GM19397 (cell line): ENCODE data around the gene SLC7A10.

ENCODE experiments used
- ATAC-seq: cut with Tn5 transposase; IDR thresholded peaks from one replicate; pipeline ENCODE4 v1.9.1; 2021; ENCODE audit warnings: mild to moderate bottlenecking, moderate library complexity; ENCODE audit not compliant: unreplicated experiment

The SLC7A10 gene

DNA sequence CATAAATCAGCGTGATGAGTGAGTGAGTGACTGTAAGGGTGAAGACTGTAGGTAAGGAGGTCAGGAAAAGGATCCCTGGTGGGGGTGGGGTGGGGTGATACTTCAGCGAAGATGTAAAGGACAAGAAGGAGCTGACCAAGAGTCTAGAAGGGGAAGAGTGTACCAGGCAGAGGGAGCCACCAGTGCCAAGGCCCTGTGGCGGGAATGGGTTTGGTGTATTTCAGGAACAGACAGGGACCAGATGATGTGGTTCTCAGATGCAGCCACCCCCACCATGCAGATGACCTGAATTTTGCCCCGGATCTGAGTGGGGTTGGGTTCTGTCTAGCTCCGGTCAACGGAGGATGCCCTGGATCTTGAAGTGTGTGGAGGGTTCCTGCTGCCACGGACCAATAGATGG is 30.1 kb upstream of the SLC7A10 start:
- no peak for ATAC-seq

DNA sequence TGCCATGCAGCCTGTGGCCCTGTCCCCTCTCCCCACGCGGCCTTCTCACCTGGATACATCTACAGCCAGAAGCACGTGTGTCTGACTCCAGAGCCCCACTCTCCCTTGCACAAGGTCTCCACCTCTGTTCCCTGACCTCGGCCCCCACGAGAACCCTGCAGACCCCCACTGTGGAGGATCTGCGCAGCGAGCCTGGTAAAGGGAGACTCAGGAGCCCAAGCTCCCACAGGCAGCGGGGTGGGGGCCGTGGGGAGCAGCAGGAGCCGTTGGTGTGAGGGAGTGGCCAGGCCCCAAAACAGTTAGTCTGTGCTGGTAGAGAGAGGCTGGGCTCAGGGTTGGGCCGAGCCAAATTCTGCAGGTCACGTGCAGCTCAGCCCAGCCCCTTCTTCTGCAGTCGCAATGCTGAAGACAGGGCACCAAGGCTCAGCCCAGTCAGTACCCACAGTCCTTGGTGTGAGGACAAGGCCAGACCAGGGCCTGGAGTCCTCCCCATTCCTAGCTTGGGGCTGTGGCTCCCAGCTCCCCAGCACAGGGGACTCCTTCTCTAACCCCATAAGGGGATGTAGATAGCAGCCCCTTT is 28.7 kb upstream of the SLC7A10 start:
- no peak for ATAC-seq

DNA sequence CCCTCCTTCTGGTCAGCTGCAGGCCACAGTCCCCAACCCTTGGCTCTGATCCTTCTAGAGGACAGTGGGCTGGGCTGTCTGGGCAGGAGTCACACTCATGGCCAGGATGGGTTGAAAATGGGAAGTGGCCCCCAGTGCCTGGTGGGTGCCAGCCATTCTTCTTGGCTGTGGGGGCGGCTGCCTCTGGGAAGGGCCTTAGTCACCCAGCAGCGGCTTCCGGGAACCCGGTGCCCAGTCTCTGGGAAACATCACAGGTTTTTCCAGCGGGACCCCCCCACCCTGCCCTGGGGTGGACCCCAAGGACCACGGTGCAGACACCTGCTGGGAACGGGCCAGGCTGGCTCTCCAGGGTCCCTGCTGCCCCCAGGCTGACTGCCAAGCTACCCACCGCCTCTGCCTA is 27.3 kb upstream of the SLC7A10 start:
- ATAC-seq = no peak

DNA sequence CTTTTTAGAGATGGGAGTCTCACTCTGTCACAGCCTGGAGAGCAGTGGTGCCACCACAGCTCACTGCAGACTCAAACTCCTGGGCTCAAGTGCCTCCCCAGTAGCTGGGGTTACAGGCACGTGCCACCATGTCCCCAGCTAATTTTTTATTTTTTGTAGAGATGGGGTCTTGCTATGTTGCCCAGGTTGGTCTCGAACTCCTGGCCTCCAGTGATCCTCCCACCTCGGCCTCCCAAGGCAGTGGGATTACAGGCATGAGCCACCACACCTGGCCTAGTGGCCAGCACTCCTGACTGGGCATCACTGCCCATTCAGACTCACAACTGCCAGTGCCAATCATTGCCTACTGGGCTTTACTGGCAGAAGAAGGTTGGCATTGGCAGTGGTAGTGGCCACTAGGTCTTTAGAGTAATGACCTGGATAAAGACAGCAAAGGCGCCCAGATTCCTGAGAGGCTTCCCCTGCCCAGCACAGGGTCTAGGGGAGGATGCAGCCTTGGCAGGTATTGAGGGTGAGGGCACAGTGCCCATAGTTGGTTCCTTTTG is 26.8 kb upstream of the SLC7A10 start:
- ATAC-seq = no peak

DNA sequence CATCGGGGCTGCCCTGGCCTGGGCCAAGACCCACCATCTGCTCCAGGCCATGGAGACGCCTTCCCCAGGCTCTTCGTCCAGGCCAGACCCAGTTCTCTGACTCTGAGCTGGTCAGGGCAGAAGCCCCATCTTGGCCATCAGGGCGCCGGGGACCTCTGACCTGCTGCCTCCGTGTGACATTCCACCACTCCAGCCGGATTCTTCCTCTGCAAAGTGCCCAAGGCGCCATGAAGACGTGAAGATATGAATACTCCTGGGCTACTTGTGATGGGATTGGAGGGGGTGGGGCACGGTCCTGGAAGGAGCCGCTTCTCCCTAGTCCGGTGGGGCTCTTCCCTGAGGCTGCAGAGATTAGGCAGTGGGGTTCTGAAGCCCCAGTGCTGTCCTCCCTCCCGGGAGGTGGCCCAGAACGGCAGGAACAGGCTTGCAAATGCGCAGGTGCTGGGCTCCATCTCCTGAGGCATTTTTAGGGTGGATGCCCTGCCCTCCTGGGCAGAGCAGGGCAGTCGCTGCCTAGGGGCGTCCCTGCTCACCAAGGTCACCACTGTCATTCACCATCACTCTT is 26.0 kb upstream of the SLC7A10 start:
- ATAC-seq = no peak

DNA sequence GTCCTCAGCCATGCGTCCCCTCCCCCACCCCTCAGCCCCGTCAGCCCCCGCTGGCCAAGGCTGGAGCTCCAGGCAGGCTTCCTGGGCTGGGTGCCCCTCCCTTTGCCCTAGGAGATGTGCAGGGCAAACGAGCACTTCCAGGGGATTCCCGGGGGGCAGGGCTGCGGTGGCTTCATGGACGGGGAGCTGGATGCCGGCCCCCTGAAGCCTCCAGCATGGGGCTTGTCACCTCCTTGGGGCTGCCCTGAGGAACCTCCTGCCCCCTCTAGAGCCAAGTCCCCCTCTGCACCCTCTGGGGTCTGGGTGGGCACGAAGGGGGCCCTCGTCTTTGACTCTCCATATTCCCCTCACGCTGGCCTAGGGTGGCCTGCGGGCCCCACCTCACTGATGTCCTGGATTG is 25.4 kb upstream of the SLC7A10 start:
- no peak for ATAC-seq

DNA sequence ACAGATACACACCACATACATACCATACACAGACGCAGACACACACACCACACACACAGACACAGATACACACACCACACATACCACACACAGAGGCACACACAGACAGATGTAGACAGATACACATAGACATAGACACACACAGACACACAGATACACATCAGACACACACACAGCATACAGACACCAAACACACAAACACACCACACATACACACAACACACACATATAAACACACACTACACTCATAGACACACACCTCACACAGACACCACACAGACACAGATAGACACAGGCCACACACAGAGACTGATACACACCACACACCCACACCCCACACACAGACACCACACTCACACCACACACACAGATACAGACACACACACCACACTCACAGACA is 24.9 kb upstream of the SLC7A10 start:
- no peak for ATAC-seq

DNA sequence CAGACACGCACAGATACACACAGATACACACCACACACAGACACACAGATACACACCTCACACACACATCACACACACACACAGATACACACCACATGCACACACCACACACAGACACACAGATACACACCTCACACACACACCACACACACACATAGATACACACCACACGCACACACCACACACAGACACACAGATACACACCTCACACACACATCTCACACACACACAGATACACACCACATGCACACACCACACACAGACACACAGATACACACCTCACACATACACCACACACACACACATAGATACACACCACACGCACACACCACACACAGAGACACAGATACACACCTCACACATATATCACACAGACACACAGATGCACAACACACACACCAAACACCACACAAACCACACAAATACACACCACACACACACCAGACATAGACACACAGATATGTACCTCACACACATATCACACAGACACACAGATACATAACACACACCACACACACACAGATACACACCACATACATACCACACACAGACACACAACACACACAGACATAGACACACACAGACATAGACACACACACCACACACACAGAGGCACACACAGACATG is 24.2 kb upstream of the SLC7A10 start:
- no peak for ATAC-seq

DNA sequence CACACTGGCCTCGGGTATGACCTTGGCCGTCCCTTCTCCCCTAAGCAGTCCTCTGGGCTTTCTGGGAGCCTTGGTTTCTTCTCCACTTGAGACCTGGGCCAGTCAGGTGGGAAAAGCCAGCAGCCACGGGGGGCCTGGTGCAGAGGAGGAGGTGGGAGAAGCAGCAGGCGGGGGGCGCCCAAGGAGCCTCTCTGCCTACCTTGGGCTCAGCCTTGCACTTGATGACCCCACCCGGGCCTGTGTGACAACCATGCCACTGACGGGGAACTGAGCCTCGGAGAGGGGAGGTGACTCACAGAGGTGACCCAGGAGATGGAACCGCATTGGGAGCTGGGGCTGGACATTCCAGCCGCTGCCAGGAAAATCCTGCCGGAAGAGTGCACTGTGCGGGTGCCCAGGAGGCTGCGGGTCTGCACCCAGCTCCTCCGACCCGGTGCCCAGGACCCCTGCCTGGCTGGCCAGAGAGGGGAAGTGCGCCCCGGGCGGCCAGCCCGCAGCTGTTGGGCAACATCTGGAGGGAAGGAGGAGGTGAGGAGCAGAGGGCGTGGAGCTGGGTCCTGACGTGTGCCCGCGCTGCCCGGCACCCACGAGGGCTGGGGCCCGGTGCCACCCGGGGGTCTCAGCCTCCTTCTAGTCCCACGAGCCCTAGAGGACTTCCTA is 23.4 kb upstream of the SLC7A10 start:
- no peak for ATAC-seq

DNA sequence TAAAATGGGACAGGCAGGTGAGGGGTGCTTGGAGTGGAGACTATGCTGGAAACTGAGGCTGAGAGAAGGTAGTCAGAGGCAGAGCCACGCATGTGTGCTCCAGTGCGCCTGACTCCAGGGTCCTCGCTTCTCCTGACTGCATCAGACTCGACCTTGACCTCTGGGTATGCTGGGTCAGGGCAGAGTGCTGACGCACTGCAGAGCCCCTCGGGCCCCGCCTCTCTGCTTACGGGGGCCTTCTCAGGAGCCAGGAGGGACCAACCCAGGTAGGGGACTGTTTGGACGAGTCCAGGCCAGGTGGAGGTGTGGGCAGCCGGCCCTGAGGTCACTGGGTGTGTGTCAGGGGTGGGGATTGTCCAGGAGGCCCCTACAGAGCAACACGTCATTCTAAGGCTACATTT is 22.9 kb upstream of the SLC7A10 start:
- no peak for ATAC-seq

DNA sequence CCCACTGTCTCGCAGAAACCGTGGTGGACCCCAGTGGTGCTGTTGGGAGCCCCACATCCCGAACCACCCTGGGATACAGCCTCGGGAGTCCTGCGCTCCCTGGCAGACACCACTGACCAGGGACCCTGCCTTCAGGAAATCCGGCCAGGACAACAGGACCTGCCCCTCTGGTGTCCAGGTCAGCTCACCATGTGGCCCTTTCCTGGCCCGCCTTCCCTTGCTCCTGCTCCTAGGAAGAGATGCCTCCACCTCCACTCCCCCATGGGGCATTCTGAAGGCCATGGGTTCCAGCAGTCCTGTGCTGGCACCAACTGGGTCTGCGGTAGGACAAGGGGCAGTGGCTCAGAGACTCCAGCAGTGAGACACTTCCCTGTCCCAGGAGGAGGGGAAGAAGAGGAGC is 22.5 kb upstream of the SLC7A10 start:
- ATAC-seq = no peak

DNA sequence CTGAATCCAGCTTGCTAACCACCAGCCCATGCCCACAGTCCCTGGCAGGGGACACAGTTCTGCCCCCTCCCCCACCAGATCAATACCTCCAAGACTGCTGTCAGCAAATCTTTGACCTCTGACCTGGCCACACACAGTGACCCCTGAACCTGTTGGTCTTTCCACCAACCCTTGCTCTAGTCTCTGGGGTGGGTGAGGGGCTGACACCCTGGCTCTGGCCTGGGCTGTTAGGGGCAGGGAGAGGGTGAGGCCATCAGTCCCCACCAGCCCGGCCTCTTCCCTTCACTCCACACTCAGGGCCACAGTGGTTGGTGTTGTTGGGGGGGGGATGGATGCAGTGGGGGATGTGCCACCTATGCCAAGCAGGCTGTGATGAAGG is 21.8 kb upstream of the SLC7A10 start:
- ATAC-seq = no peak

DNA sequence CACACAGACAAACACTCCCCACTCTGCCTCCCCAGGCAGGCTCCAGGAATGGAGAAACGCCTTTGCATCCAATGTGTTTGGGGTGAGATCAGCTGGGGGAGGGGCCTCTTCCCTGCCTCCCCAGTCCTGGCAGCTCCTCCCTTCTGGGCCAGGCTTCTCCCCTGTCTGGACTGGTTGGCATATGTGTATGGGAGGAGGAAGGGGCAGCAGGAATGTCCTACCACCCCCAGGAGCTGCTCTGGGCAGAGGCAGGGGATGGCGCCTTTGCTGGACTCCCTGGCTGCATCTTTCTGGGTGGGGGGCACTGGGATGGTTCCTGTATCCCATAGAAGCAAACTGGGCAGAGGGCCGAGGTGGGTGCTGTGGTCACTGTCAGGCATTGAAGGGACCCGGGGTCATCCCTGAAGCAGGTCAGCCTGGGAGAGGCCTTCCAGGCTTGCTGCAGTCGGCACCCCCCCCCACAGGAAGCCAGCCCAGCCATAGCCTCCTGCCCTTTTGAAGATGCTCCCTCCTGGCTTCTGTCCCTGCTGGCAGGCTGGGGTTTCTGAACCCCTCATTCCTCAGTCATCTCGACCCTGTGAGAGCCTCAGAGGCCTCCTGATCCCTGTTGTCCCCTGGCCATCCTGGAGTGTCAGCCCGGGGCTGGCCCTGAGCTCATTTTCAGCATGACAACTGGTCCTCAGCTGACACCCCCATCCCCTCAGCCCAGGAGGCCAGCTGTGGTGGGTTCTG is 21.2 kb upstream of the SLC7A10 start:
- ATAC-seq = no peak

DNA sequence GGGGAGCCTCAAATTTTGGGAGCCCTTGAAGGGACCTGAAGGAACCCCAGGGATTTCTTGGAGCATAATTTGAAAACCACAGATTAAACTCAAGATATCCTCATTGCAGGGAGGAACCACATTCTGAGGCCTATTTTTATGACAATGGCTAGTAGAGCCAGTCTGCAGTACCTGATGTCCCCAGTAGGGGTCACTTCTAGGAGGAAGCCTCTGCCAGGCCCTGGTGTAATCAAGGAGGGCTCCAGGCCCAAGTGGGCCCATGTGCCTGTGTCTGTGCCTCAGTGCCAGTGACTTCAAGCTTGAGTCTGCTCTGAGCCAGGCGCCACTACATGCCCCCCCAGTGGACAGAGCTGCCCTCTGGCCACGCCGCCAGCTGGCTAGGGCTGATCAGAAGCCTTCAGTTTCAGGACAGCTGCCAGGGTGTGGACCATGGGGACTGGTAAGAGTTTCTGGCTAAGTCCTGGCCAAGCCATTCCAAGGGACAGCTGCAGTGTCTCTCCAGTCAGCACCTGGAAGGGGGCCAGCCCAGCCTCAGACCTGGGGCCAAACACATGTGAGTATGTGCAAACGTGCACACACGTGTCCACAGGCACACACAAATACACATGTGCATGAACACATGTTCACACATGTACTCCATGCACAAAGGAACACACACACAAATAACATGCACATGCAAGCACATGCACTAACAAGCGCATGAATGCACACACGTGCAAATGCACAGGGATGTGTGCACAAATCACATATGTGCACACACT is 20.5 kb upstream of the SLC7A10 start:
- no peak for ATAC-seq

DNA sequence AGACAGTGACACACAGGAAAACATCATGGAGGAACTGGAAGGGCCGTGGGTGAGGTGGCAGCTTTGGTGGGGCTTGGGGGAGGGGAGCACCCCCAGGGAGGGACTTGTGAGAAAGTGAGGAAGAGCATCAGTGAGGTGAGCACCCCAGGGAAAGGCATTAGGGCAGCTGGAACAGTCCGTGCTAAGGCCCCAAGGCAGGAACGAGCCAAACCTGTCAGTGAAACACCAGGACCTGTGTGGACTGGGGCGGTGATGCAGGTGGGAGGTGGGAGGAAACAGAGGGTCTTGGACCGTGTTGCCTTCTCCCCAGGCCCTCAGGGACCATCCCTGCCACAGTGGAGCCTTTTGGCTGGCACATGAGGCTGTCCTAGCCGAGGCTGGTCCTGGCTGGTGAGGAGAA is 17.3 kb upstream of the SLC7A10 start:
- ATAC-seq = no peak

DNA sequence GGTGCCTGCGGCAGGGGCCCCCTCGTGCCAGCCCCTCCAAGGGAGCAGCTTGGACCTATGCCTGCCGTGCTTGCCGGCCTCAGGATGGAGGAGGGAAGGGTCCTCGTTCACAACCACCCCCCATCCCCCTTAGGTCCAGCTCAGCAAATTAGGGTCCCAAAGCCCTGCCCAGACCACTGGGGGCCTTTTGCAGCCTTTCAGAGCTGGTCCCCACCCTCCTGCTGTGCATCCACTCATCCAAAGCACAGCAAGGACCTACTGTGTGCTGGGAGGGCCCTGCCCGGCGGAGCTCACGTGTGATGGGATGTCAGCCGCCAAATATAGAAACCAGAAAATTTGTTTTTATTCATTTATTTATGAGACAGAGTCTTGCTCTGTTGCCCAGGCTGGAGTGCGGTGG is 16.5 kb upstream of the SLC7A10 start:
- ATAC-seq = no peak

DNA sequence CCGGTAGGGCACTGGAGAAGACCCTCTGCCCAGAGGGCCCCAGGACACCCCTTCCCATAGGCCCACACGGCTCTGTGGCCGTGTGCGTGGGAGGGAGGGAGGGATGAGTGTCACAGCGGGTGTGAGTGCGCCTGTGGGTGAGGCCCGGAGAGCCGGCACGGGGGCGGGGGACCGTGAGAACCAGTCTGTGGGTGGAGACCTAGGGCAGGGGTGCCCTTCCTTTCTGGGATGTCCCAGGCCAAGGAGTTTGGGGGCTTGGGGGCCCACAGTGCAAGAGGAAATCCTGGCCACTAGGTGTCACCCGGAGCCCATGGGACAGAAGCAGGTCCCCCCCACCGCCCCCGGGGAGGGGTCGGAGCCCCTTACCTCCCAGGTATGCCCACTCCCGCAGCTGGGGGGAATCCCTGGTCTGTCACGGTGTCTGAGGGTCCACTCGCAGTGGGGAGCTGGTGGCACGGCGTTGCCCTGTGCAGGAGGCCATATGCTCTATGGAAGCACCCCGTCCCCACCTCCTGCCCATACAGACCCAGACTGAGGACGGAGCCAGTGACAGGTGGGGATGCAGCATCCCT is 16.0 kb upstream of the SLC7A10 start:
- no peak for ATAC-seq

DNA sequence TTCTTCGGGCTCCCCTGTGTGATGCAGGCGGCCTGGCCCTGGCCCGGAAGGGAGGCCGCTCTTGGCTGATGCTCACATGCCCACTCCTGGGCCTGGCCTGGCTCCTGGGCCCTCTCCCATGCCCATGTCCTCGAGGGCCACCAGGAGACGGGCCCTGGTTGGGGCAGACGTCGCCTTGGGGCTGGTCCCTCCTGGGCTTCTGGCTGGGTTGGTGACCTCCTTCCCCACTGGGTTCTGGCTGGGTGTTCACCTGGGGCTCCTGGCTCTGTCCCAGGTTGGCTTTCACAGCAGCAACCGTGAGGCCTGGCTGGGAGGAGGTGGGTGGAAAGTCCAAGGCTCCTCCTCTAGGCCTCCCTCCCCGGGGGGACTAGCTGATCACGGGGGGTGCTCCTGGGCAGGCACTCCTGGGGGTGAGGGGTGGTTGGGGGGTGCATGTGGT is 15.5 kb upstream of the SLC7A10 start:
- no peak for ATAC-seq

DNA sequence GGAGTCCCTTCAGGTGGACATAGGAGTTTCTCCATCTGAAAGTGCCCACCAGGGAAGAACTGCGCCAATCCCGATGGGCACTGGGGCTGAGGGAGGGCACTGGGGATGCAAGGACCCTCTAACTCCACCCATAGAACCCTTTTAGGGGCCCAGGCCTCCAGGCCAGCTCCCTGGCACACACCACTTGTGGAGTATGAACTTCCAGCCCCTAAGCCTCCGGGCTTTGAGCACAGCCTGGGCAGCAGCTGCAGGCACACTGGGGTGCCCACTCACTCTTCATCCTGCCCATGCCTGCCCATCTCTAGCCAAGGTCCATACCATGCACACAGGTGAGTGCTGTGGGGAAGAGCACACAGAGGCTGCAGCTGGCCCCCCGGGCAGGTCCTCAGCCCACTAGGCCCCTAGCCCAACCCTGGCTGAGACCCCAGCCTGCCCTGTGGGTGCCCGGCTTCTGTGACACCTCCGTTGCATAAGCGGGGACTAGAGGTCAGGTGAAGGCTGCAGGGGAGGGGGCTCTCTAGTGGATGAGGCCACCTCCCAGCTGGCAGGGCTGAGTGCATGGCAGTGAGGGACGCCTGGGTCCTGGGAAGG is 14.6 kb upstream of the SLC7A10 start:
- ATAC-seq = no peak
